Hepatocyte (in vitro differentiated cells): ENCODE measurements around the gene GDPD1. TPM values are rescaled to one million over a fixed set of nuclear protein-coding genes. Genes with fewer than 3 reads are reported as not detected.

Source experiments
- DNase-seq: peaks from one replicate; pipeline ENCODE4 v3.0.0-alpha.2; 2016; ENCODE audit warnings: low spot score
- H2AFZ ChIP-seq: fragments of 200-600 bp; sonication (generic); 2 replicates; pipeline ENCODE4 v1.6.0; 2016; ENCODE audit warnings: antibody characterized with exemption, mild to moderate bottlenecking
- H3K27ac ChIP-seq: fragments of 200-600 bp; sonication (generic); 2 replicates; pipeline ENCODE4 v1.5.1; 2016; ENCODE audit warnings: mild to moderate bottlenecking
- H3K27me3 ChIP-seq: fragments of 200-600 bp; sonication (generic); 2 replicates; pipeline ENCODE4 v1.6.1; 2016
- H3K36me3 ChIP-seq: fragments of 200-600 bp; sonication (generic); replicated peaks from 2 replicates; pipeline ENCODE4 v1.5.1; 2016; ENCODE audit warnings: low read depth; ENCODE audit not compliant: insufficient read depth
- H3K4me1 ChIP-seq: fragments of 200-600 bp; sonication (generic); 2 replicates; pipeline ENCODE4 v1.5.1; 2016; ENCODE audit warnings: mild to moderate bottlenecking, moderate library complexity; ENCODE audit not compliant: insufficient read depth
- H3K4me2 ChIP-seq: fragments of 200-600 bp; sonication (generic); 2 replicates; pipeline ENCODE4 v1.6.0; 2016
- H3K4me3 ChIP-seq: fragments of 200-600 bp; sonication (generic); 2 replicates; pipeline ENCODE4 v1.5.1; 2016; ENCODE audit warnings: mild to moderate bottlenecking
- H3K79me2 ChIP-seq: fragments of 200-600 bp; sonication (generic); 2 replicates; pipeline ENCODE4 v1.6.0; 2017; ENCODE audit warnings: mild to moderate bottlenecking
- H3K9me2 ChIP-seq: fragments of 200-600 bp; sonication (generic); replicated peaks from 2 replicates; pipeline ENCODE4 v1.6.0; 2017; ENCODE audit warnings: mild to moderate bottlenecking; ENCODE audit not compliant: insufficient read depth
- H3K9me3 ChIP-seq: fragments of 200-600 bp; sonication (generic); 2 replicates; pipeline ENCODE4 v1.5.1; 2016; ENCODE audit warnings: low read depth, mild to moderate bottlenecking
- H4K20me1 ChIP-seq: fragments of 200-600 bp; sonication (generic); 2 replicates; pipeline ENCODE4 v1.6.0; 2016; ENCODE audit warnings: mild to moderate bottlenecking; ENCODE audit not compliant: insufficient read depth, poor library complexity, severe bottlenecking
- CTCF ChIP-seq: fragments of 200-600 bp; sonication (generic); IDR thresholded peaks from 2 replicates; pipeline ENCODE4 v1.5.1; 2016; ENCODE audit warnings: antibody characterized with exemption, mild to moderate bottlenecking; ENCODE audit not compliant: poor library complexity
- EZH2 ChIP-seq: fragments of 200-600 bp; sonication (generic); IDR thresholded peaks from 2 replicates; pipeline ENCODE4 v1.6.1; 2016; ENCODE audit warnings: antibody characterized with exemption, mild to moderate bottlenecking, borderline replicate concordance
- EZH2phosphoT487 ChIP-seq: fragments of 200-600 bp; sonication (generic); IDR thresholded peaks from one replicate; pipeline ENCODE4 v1.6.1; 2018; ENCODE audit warnings: antibody characterized with exemption, mild to moderate bottlenecking, low read depth, moderate library complexity; ENCODE audit not compliant: unreplicated experiment, severe bottlenecking
- WGBS: methylation state at CpG from one replicate; pipeline ENCODE4 v1.1.6; 2016; ENCODE audit warnings: low lambda C conversion rate; ENCODE audit errors: missing lambda C conversion rate; 5-methylcytosine and 5-hydroxymethylcytosine counted together
- polyA plus RNA-seq: library from polyadenylated mRNA; unstranded; fragments of >200 nt; fragmentation: Nextera tagmentation; extraction: Ambion mirVana; gene quantifications from 2 replicates; pipeline ENCODE4 v1.2.1, GENCODE V29; 2016
- total RNA-seq: library from RNA; depleted of rRNA; stranded (reverse); fragments of >200 nt; gene quantifications from 2 replicates; pipeline ENCODE4 v1.2.3, GENCODE V29; 2014

The GDPD1 gene
- total and polyA plus RNA-seq, 2 experiments from 2014 or later: 1.9 to 5.0 TPM

GRCh38 chr17:59244081-59244480 is 23.8 kb downstream of the GDPD1 start:
- TF ChIP-seq EZH2phosphoT487 (no peak), CTCF (no peak), EZH2 (no peak)
- no peaks in the 10 kb centered on the region for H4K20me1 ChIP-seq
- H3K4me2 ChIP-seq: no peak overlapping the region
- H3K4me1 ChIP-seq: no peaks in the 10 kb centered on the region
- 96% methylated on average over 6 of the region's 6 CpGs for WGBS
- no peak overlapping the region for H3K27ac ChIP-seq
- no peaks in the 10 kb centered on the region for H3K9me3 ChIP-seq
- no peaks in the 10 kb centered on the region for H3K9me2 ChIP-seq
- no peak for DNase-seq
- H3K36me3 ChIP-seq: no peaks in the 10 kb centered on the region
- H3K79me2 ChIP-seq: no peaks in the 10 kb centered on the region
- H3K27me3 ChIP-seq: no peaks in the 10 kb centered on the region
- no peak overlapping the region for H2AFZ ChIP-seq
- no peak overlapping the region for H3K4me3 ChIP-seq

- Histone ChIP-seq H3K79me2 (no peaks in the 10 kb centered on the region), H2AFZ (no peak overlapping the region), H3K4me1 (no peaks in the 10 kb centered on the region), H3K4me3 (no peak overlapping the region), H3K27ac (no peak overlapping the region), H3K27me3 (no peaks in the 10 kb centered on the region), H3K36me3 (no peaks in the 10 kb centered on the region), H3K9me2 (no peaks in the 10 kb centered on the region), H4K20me1 (no peaks in the 10 kb centered on the region), H3K4me2 (no peak overlapping the region), H3K9me3 (no peaks in the 10 kb centered on the region)
- TF ChIP-seq CTCF (no peak), EZH2 (no peak), EZH2phosphoT487 (no peak)
- no peak for DNase-seq
- 83% methylated on average over 2 of the region's 2 CpGs for WGBS
Observed at GRCh38 chr17:59254742-59255141, 34.4 kb downstream of the GDPD1 start.

- Histone ChIP-seq H3K79me2 (no peaks in the 10 kb centered on the region), H3K27ac (no peak overlapping the region), H4K20me1 (no peaks in the 10 kb centered on the region), H3K9me3 (no peaks in the 10 kb centered on the region), H3K27me3 (no peaks in the 10 kb centered on the region), H3K4me3 (no peak overlapping the region), H2AFZ (no peak overlapping the region), H3K4me2 (no peak overlapping the region), H3K9me2 (no peaks in the 10 kb centered on the region), H3K36me3 (no peaks in the 10 kb centered on the region), H3K4me1 (no peaks in the 10 kb centered on the region)
- DNase-seq: no peak
- TF ChIP-seq EZH2phosphoT487 (no peak), CTCF (no peak), EZH2 (no peak)
- 68% methylated on average over 2 of the region's 2 CpGs for WGBS
Observed at GRCh38 chr17:59257101-59257500, 36.8 kb downstream of the GDPD1 start.

- Histone ChIP-seq H3K4me1 (no peaks in the 10 kb centered on the region), H3K27ac (no peak overlapping the region), H2AFZ (no peak overlapping the region), H3K4me3 (no peak overlapping the region), H3K27me3 (no peaks in the 10 kb centered on the region), H3K4me2 (no peak overlapping the region), H4K20me1 (no peaks in the 10 kb centered on the region), H3K79me2 (no peaks in the 10 kb centered on the region), H3K9me2 (no peaks in the 10 kb centered on the region), H3K36me3 (no peaks in the 10 kb centered on the region), H3K9me3 (no peaks in the 10 kb centered on the region)
- no peak for DNase-seq
- no peak for TF ChIP-seq EZH2
- TF ChIP-seq CTCF: no peak
- no peak for TF ChIP-seq EZH2phosphoT487
- 88% methylated on average over 2 of the region's 2 CpGs for WGBS
Observed at GRCh38 chr17:59260722-59261121, 40.4 kb downstream of the GDPD1 start.
